Panc1 (cell line): ENCODE data around the gene KRT78. TPM values are rescaled to one million over a fixed set of nuclear protein-coding genes. Genes with fewer than 3 reads are reported as not detected.
"Not testable (repeated sequence)": the region's sequence is repeated elsewhere in the genome, so short reads cannot be mapped to it uniquely, and the experiment has no call there.

Experiments used
- ATAC-seq: fragments of 200-7000 bp; cut with Tn5 transposase; 2 replicates; pipeline ENCODE4 v1.9.1; 2020; ENCODE audit warnings: mild to moderate bottlenecking, moderate library complexity
- BruUV-seq: library from RNA; stranded (reverse); fragments of 400-500 nt; replicated peaks from 2 replicates; lab custom pipeline; 2021; lab: Mats Ljungman, UMichigan
- CTCF ChIA-PET: fragments of 300-600 bp; sonication (Branson Sonifier 250); formaldehyde crosslinking; loops from one replicate; lab custom pipeline; 2022; ENCODE audit warnings: antibody characterized with exemption; lab: Charles Lee
- POLR2A ChIA-PET: fragments of 300-600 bp; sonication (Branson Sonifier 250); formaldehyde crosslinking; loops from one replicate; lab custom pipeline; 2022; ENCODE audit warnings: antibody characterized with exemption; lab: Charles Lee
- DNase-seq: peaks from one replicate; pipeline ENCODE4 v3.0.0-alpha.2; 2010; ENCODE audit warnings: low read depth, low spot score
- H3K27ac ChIP-seq: 2 replicates; pipeline ENCODE4 v1.5.1; 2011; ENCODE audit warnings: mild to moderate bottlenecking, low read length, inconsistent platforms
- H3K27me3 ChIP-seq: fragments of 200-500 bp; sonication (Bioruptor generic); 2 replicates; pipeline ENCODE4 v1.6.0; 2014; ENCODE audit warnings: low read length, inconsistent platforms; ENCODE audit not compliant: control insufficient read depth, insufficient read depth
- H3K36me3 ChIP-seq: fragments of 200-500 bp; sonication (Bioruptor generic); 2 replicates; pipeline ENCODE4 v1.5.1; 2014; ENCODE audit warnings: inconsistent platforms, mild to moderate bottlenecking, low read length, moderate library complexity; ENCODE audit not compliant: control insufficient read depth, insufficient read depth
- H3K4me1 ChIP-seq: 2 replicates; pipeline ENCODE4 v1.5.1; 2011; ENCODE audit warnings: inconsistent platforms, mild to moderate bottlenecking, low read length, moderate library complexity; ENCODE audit not compliant: control insufficient read depth, insufficient read depth
- H3K4me3 ChIP-seq, 2 experiments: 2 replicates each; pipeline ENCODE4 v1.5.1; 2011 to 2012; ENCODE audit warnings: low read depth in 2 of 2, low read length in 2 of 2, mild to moderate bottlenecking in 2 of 2, inconsistent platforms in 1 of 2, moderate library complexity in 1 of 2
- H3K9me3 ChIP-seq: fragments of 200-500 bp; sonication (Bioruptor generic); 2 replicates; pipeline ENCODE4 v1.5.1; 2014; ENCODE audit warnings: low read depth, mild to moderate bottlenecking, inconsistent platforms, low read length, moderate library complexity; ENCODE audit not compliant: control insufficient read depth, insufficient read depth
- POLR2AphosphoS5 ChIP-seq: IDR thresholded peaks from 2 replicates; pipeline ENCODE4 v1.6.1; 2012; ENCODE audit warnings: mild to moderate bottlenecking, low read depth, low read length, moderate library complexity
- SIN3A ChIP-seq: IDR thresholded peaks from 2 replicates; pipeline ENCODE4 v1.6.1; 2012; ENCODE audit warnings: low read depth, mild to moderate bottlenecking, low read length, moderate library complexity, borderline replicate concordance; ENCODE audit not compliant: insufficient read depth
- TCF7L2 ChIP-seq: IDR thresholded peaks from 2 replicates; pipeline ENCODE4 v1.6.1; 2011; ENCODE audit warnings: mild to moderate bottlenecking, low read depth, low read length, inconsistent platforms
- in situ Hi-C: cut with HindIII; loops from 2 replicates; pipeline ENCODE4 v1.10.0; 2016; ENCODE audit warnings: low sequenced_read_pairs, low pct_unique_long_range_greater_than_20kb
- intact Hi-C: fragments of 100-400 bp; cut with micrococcal nuclease; formaldehyde crosslinking; loops from one replicate; pipeline ENCODE4 v1.10.0; 2022; ENCODE audit not compliant: unreplicated experiment
- total RNA-seq: library from RNA; stranded (reverse); gene quantifications from one replicate; pipeline ENCODE4 v1.2.1, GENCODE V29; 2021; ENCODE audit not compliant: unreplicated experiment
- TF ChIP-seq, protein P1 (sequence below): fragments of 450-650 bp; IDR thresholded peaks from 2 replicates; pipeline ENCODE4 v1.5.1; 2017; ENCODE audit warnings: mild to moderate bottlenecking
- TF ChIP-seq, protein P2 (sequence below), 2 experiments: IDR thresholded peaks; 2 replicates each; pipeline ENCODE4 v1.6.1; 2011 to 2012; ENCODE audit warnings: low read depth in 2 of 2, control low read depth in 1 of 2, low read length in 1 of 2, mild to moderate bottlenecking in 1 of 2, moderate library complexity in 1 of 2; ENCODE audit not compliant: insufficient read depth in 1 of 2

The KRT78 gene
- total RNA-seq, 1 experiment from 2014 or later = not detected

DNA sequence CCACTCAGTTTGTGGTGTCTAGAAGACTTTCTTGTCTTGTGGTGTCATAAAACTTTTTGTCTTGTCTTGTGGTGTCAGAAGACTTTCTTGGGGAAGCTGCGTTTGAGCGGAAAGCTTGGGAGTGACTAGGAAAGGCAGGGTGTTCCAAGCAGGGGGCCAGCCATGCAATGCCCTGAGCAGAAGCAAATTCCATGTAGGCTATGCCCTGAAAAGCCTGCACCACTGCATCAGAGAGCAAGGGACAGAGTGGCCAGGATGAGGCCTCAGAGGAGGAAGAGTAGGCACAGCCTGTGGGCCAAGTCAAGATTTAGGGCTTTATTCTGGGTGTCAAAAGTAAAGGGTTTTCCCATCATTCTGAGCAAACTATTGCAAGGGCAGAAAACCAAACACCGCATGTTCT is 41.6 kb upstream of the KRT78 start:
- ChIA-PET POLR2A (no interaction called here), CTCF (interaction anchor here (1.6 kb wide), 1 partner anchor 90 kb away, joined by 4 read pairs; no protein-coding TSS in a partner anchor)
- Histone ChIP-seq H3K27ac (peak overlapping the region; percentile 41; the same call in 1 of the 2 replicates), H3K4me3 (no peak overlapping the region), H3K9me3 (no peaks in the 10 kb centered on the region), H3K36me3 (no peaks in the 10 kb centered on the region), H3K27me3 (no peaks in the 10 kb centered on the region), H3K4me1 (peaks cover 15% of the 10 kb centered on the region)
- no TSS peak for BruUV-seq
- TF ChIP-seq POLR2AphosphoS5 (no peak), SIN3A (no peak), TCF7L2 (no peak)
- TF ChIP-seq, protein P1, sequence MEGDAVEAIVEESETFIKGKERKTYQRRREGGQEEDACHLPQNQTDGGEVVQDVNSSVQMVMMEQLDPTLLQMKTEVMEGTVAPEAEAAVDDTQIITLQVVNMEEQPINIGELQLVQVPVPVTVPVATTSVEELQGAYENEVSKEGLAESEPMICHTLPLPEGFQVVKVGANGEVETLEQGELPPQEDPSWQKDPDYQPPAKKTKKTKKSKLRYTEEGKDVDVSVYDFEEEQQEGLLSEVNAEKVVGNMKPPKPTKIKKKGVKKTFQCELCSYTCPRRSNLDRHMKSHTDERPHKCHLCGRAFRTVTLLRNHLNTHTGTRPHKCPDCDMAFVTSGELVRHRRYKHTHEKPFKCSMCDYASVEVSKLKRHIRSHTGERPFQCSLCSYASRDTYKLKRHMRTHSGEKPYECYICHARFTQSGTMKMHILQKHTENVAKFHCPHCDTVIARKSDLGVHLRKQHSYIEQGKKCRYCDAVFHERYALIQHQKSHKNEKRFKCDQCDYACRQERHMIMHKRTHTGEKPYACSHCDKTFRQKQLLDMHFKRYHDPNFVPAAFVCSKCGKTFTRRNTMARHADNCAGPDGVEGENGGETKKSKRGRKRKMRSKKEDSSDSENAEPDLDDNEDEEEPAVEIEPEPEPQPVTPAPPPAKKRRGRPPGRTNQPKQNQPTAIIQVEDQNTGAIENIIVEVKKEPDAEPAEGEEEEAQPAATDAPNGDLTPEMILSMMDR = no peak
- TF ChIP-seq, protein P2, sequence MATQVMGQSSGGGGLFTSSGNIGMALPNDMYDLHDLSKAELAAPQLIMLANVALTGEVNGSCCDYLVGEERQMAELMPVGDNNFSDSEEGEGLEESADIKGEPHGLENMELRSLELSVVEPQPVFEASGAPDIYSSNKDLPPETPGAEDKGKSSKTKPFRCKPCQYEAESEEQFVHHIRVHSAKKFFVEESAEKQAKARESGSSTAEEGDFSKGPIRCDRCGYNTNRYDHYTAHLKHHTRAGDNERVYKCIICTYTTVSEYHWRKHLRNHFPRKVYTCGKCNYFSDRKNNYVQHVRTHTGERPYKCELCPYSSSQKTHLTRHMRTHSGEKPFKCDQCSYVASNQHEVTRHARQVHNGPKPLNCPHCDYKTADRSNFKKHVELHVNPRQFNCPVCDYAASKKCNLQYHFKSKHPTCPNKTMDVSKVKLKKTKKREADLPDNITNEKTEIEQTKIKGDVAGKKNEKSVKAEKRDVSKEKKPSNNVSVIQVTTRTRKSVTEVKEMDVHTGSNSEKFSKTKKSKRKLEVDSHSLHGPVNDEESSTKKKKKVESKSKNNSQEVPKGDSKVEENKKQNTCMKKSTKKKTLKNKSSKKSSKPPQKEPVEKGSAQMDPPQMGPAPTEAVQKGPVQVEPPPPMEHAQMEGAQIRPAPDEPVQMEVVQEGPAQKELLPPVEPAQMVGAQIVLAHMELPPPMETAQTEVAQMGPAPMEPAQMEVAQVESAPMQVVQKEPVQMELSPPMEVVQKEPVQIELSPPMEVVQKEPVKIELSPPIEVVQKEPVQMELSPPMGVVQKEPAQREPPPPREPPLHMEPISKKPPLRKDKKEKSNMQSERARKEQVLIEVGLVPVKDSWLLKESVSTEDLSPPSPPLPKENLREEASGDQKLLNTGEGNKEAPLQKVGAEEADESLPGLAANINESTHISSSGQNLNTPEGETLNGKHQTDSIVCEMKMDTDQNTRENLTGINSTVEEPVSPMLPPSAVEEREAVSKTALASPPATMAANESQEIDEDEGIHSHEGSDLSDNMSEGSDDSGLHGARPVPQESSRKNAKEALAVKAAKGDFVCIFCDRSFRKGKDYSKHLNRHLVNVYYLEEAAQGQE (IDR thresholded peaks at IDR 0.05; ENCODE audit: insufficient read depth in 1 of 2, low read depth in 2 of 2, low read length in 1 of 2) = no peak
- DNase-seq (no peak), ATAC-seq (no peak)
- intact Hi-C loops (no loop called here), in situ Hi-C loops (loop anchor here (25.0 kb wide), 1 partner anchor 97 kb away; no protein-coding TSS in a partner anchor)

DNA sequence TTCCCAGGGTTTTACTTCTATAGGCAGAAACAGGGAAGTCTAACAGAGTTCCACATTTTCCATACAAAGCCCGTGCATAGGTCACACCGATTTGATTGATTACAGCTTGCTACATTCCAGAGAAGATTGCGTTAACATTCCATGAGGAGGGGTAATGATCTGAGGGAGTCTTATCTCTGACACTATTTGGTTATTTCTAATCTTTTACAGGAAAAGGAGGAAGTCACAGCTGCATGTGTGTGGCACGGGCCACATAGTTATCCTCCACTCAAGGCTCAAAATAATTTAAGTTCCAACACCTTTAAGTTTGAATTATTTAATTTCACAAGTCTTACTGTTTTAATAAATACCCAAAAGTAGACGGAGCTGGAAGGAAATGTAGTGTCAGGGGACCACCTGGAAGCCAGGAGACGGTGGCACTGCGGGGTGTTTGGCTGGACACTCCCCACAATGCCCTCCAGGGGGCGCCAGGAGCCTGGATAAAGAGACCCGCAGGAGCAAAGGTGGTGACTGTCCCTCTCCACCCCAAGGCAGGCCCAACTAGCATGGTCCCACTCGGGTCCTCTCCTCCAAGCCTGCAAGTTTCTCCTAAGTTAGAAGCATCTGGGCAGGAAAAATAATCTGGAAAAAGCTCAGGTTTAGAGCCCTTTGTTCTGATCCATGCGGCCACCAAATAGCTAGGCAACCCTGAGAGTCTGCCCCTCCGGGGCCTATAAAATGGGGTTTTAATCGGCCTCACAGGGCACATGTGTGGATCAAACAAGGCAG is 35.9 kb upstream of the KRT78 start:
- intact Hi-C loops = loop anchor here (1.0 kb wide), 1 partner anchor 97 kb away; no protein-coding TSS in a partner anchor
- H3K27ac ChIP-seq = peak overlapping the region; percentile 83
- peak; percentile 86 for ATAC-seq
- POLR2A ChIA-PET = interaction anchor here (0.6 to 1.5 kb wide), 3 partner anchors 20 to 163 kb away, joined by 4 to 7 read pairs (median 5); partner anchors contain the start of gene KRT8
- no peaks in the 10 kb centered on the region for H3K27me3 ChIP-seq
- no peaks in the 10 kb centered on the region for H3K36me3 ChIP-seq
- in situ Hi-C loops = loop anchor here (25.0 kb wide), 1 partner anchor 103 kb away; no protein-coding TSS in a partner anchor
- no peak overlapping the region for H3K4me3 ChIP-seq
- CTCF ChIA-PET = interaction anchor here (0.5 to 2.8 kb wide), 16 partner anchors 10 to 164 kb away, joined by 3 to 124 read pairs (median 5); partner anchors contain the start of genes KRT18 and KRT8
- TF ChIP-seq TCF7L2 (no peak), SIN3A (no peak), POLR2AphosphoS5 (no peak)
- TF ChIP-seq, protein P2 (IDR thresholded peaks at IDR 0.05; ENCODE audit: insufficient read depth in 1 of 2, low read depth in 2 of 2, low read length in 1 of 2) = no peak
- TF ChIP-seq, protein P1 = peak; percentile 94
- peaks cover 17% of the 10 kb centered on the region for H3K4me1 ChIP-seq
- no peak for DNase-seq
- BruUV-seq = no TSS peak
- no peaks in the 10 kb centered on the region for H3K9me3 ChIP-seq

DNA sequence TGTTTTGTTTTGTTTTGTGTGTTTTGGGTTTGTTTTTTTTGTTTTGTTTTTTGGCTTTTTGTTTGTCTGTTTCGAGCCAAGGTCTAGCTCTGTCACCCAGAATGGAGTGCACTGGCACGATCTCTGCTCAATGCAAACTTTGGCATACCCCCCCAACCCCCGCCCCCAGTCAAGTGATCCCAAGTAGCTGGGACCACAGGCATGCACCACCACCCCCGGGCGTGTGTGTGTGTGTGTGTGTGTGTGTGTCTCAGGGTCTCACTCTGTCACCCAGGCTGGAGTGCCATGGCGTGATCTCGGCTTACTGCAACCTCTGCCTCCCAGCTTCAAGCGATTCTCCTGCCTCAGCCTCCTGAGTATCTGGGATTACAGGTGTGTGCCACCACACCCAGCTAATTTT is 31.7 kb upstream of the KRT78 start:
- BruUV-seq, intact Hi-C loops, H3K36me3 ChIP-seq, H3K9me3 ChIP-seq, H3K4me3 ChIP-seq, DNase-seq, H3K27me3 ChIP-seq, ATAC-seq: not testable (repeated sequence)
- Histone ChIP-seq H3K4me1 (peaks cover 13% of the 10 kb centered on the region), H3K27ac (0 out of 2 replicates have a peak overlapping the region, but pooled peaks have one; percentile 13)
- ChIA-PET POLR2A (interaction anchor here (0.6 kb wide), 1 partner anchor 57 kb away, joined by 6 read pairs; no protein-coding TSS in a partner anchor), CTCF (interaction anchor here (0.6 to 3.0 kb wide), 15 partner anchors 10 to 737 kb away, joined by 3 to 19 read pairs (median 5); no protein-coding TSS in a partner anchor)
- in situ Hi-C loops = loop anchor here (25.0 kb wide), 1 partner anchor 107 kb away; no protein-coding TSS in a partner anchor
